IMR-90 (cell line): ENCODE measurements around the gene PCDHB12. TPM values are rescaled to one million over a fixed set of nuclear protein-coding genes. Genes with fewer than 3 reads are reported as not detected.
"Not testable (repeated sequence)": the region's sequence is repeated elsewhere in the genome, so short reads cannot be mapped to it uniquely, and the experiment has no call there.

ENCODE experiments used
- ATAC-seq: fragments of 200-7000 bp; cut with Tn5 transposase; 2 replicates; pipeline ENCODE4 v1.9.1; 2020; ENCODE audit warnings: low read depth, mild to moderate bottlenecking, moderate library complexity
- BruUV-seq: library from RNA; stranded (reverse); fragments of 400-500 nt; replicated peaks from 2 replicates; lab custom pipeline; 2021; lab: Mats Ljungman, UMichigan
- CTCF ChIA-PET: fragments of 300-600 bp; formaldehyde crosslinking; extraction: SDS; loops from one replicate; lab custom pipeline; 2021; ENCODE audit warnings: antibody characterized with exemption; lab: Yijun Ruan, JAX
- POLR2A ChIA-PET: fragments of 300-600 bp; sonication (Branson Sonifier 250); formaldehyde crosslinking; loops from one replicate; lab custom pipeline; 2022; ENCODE audit warnings: antibody characterized with exemption; ENCODE audit not compliant: unreplicated experiment; lab: Charles Lee
- DNase-seq: peaks from one replicate; pipeline ENCODE4 v3.0.0; 2013
- H2AFZ ChIP-seq: replicated peaks from 2 replicates; pipeline ENCODE3; 2013; ENCODE audit warnings: low read length, mild to moderate bottlenecking; ENCODE audit not compliant: poor library complexity
- H2AK5ac ChIP-seq: 2 replicates; pipeline ENCODE4 v1.6.1; 2013; ENCODE audit warnings: low read depth, low read length, inconsistent platforms
- H2AK9ac ChIP-seq: replicated peaks from 2 replicates; pipeline ENCODE3; 2013; ENCODE audit warnings: mild to moderate bottlenecking, low read depth, low read length, moderate library complexity; ENCODE audit not compliant: poor library complexity
- H2BK120ac ChIP-seq: 2 replicates; pipeline ENCODE4 v1.6.1; 2013; ENCODE audit warnings: low read depth, low read length, inconsistent platforms
- H2BK15ac ChIP-seq: 3 replicates; pipeline ENCODE4 v1.6.1; 2013; ENCODE audit warnings: low read depth, low read length, inconsistent platforms
- H2BK20ac ChIP-seq: 2 replicates; pipeline ENCODE4 v1.6.1; 2013; ENCODE audit warnings: low read depth, mild to moderate bottlenecking, inconsistent platforms, low read length, moderate library complexity
- H2BK5ac ChIP-seq: 2 replicates; pipeline ENCODE4 v1.6.1; 2013; ENCODE audit warnings: mild to moderate bottlenecking, low read depth, low read length, inconsistent platforms; ENCODE audit not compliant: poor library complexity, severe bottlenecking
- H3K14ac ChIP-seq: replicated peaks from 2 replicates; pipeline ENCODE4 v1.6.1; 2013; ENCODE audit warnings: low read depth, low read length, inconsistent platforms
- H3K18ac ChIP-seq: 2 replicates; pipeline ENCODE4 v1.6.1; 2013; ENCODE audit warnings: low read depth, low read length, control low read depth
- H3K23ac ChIP-seq: 2 replicates; pipeline ENCODE4 v1.6.1; 2013; ENCODE audit warnings: low read depth, low read length, inconsistent platforms
- H3K27ac ChIP-seq: 2 replicates; pipeline ENCODE4 v1.5.1; 2013; ENCODE audit warnings: mild to moderate bottlenecking, control low read depth, low read length; ENCODE audit not compliant: insufficient read depth
- H3K27me3 ChIP-seq: 2 replicates; pipeline ENCODE4 v1.6.1; 2013; ENCODE audit warnings: low read length; ENCODE audit not compliant: control insufficient read depth, insufficient read depth
- H3K36me3 ChIP-seq: 2 replicates; pipeline ENCODE4 v1.6.1; 2013; ENCODE audit warnings: low read length, mixed read lengths; ENCODE audit not compliant: control insufficient read depth, insufficient read depth
- H3K4ac ChIP-seq: 2 replicates; pipeline ENCODE4 v1.6.1; 2013; ENCODE audit warnings: low read depth, low read length, inconsistent platforms
- H3K4me1 ChIP-seq: 2 replicates; pipeline ENCODE4 v1.6.1; 2013; ENCODE audit warnings: low read length, mixed read lengths; ENCODE audit not compliant: control insufficient read depth, insufficient read depth
- H3K4me2 ChIP-seq: 2 replicates; pipeline ENCODE4 v1.6.1; 2013; ENCODE audit warnings: low read depth, mild to moderate bottlenecking, control low read depth, low read length, moderate library complexity
- H3K4me3 ChIP-seq: 2 replicates; pipeline ENCODE4 v1.5.1; 2013; ENCODE audit warnings: low read depth, mild to moderate bottlenecking, control low read depth, low read length, moderate library complexity; ENCODE audit not compliant: insufficient read depth
- H3K56ac ChIP-seq: 2 replicates; pipeline ENCODE4 v1.6.1; 2013; ENCODE audit warnings: low read length, inconsistent platforms; ENCODE audit not compliant: insufficient read depth; ENCODE audit errors: extremely low read depth
- H3K79me1 ChIP-seq, 2 experiments: 2 replicates each; pipeline ENCODE4 v1.6.1; 2013; ENCODE audit warnings: low read length in 2 of 2, inconsistent platforms in 1 of 2, low read depth in 1 of 2
- H3K9ac ChIP-seq: 2 replicates; pipeline ENCODE4 v1.6.1; 2013; ENCODE audit warnings: low read depth, low read length, control low read depth
- H3K9me1 ChIP-seq: 2 replicates; pipeline ENCODE4 v1.6.1; 2013; ENCODE audit warnings: low read length, inconsistent platforms; ENCODE audit not compliant: insufficient read depth
- H3K9me3 ChIP-seq: 2 replicates; pipeline ENCODE4 v1.6.1; 2013; ENCODE audit warnings: low read length; ENCODE audit not compliant: control insufficient read depth, insufficient read depth
- H4K20me1 ChIP-seq: 2 replicates; pipeline ENCODE4 v1.6.1; 2013; ENCODE audit warnings: low read length, inconsistent platforms; ENCODE audit not compliant: insufficient read depth
- H4K5ac ChIP-seq: 2 replicates; pipeline ENCODE4 v1.6.1; 2013; ENCODE audit warnings: mild to moderate bottlenecking, low read depth, low read length, control low read depth
- H4K8ac ChIP-seq, 2 experiments: 2 replicates each; pipeline ENCODE4 v1.6.1; 2013; ENCODE audit warnings: low read depth in 2 of 2, low read length in 2 of 2, control low read depth in 1 of 2, inconsistent platforms in 1 of 2
- H4K91ac ChIP-seq: 2 replicates; pipeline ENCODE4 v1.6.1; 2013; ENCODE audit warnings: low read depth, low read length, inconsistent platforms; ENCODE audit not compliant: insufficient read depth
- MXI1 ChIP-seq: IDR thresholded peaks from 2 replicates; pipeline ENCODE4 v1.6.1; 2012; ENCODE audit warnings: low read depth, mild to moderate bottlenecking, low read length, moderate library complexity, borderline replicate concordance
- WGBS, 2 experiments: methylation state at CpG; one replicate each; pipeline versions ENCODE4 v1.1.5 to v1.1.7; 2013; ENCODE audit warnings: missing lambda C conversion rate in 2 of 2; ENCODE audit not compliant: insufficient read length in 1 of 2; ENCODE audit errors: extremely low coverage in 2 of 2; 5-methylcytosine and 5-hydroxymethylcytosine counted together
- dilution Hi-C: fragments of 300-500 bp; cut with HindIII; formaldehyde crosslinking; loops from one replicate; pipeline ENCODE4 v1.14.3; 2018; ENCODE audit warnings: low sequenced_read_pairs; ENCODE audit not compliant: unreplicated experiment
- in situ Hi-C: fragments of 300-500 bp; cut with MboI; formaldehyde crosslinking; loops from 3 replicates; pipeline ENCODE4 v1.14.3; 2019; ENCODE audit warnings: low sequenced_read_pairs, inconsistent platforms, mixed read lengths
- intact Hi-C: fragments of 100-400 bp; cut with micrococcal nuclease; formaldehyde crosslinking; loops from 2 replicates; pipeline ENCODE4 v1.10.0; 2022
- polyA plus RNA-seq, 3 experiments: library from polyadenylated mRNA; depleted of rRNA; stranded (reverse); fragments of >200 nt; gene quantifications; 2 replicates each; pipeline ENCODE4 v1.2.3, GENCODE V29; 2012; ENCODE audit warnings: low replicate concordance in 1 of 3
- total RNA-seq: library from RNA; depleted of rRNA; stranded (reverse); fragments of >200 nt; gene quantifications from 2 replicates; pipeline ENCODE4 v1.2.3, GENCODE V29; 2012
- TF ChIP-seq, protein P1 (sequence below): conservative IDR thresholded peaks from 2 replicates; pipeline ENCODE4 v1.5.1; 2012; ENCODE audit warnings: mild to moderate bottlenecking, low read depth, low read length, improper control_type of control experiment

Gene PCDHB12
- total and polyA plus RNA-seq, 2 of the 4 experiments (the other 2 are of a cell fraction), result 0.09 to 0.18 TPM

DNA sequence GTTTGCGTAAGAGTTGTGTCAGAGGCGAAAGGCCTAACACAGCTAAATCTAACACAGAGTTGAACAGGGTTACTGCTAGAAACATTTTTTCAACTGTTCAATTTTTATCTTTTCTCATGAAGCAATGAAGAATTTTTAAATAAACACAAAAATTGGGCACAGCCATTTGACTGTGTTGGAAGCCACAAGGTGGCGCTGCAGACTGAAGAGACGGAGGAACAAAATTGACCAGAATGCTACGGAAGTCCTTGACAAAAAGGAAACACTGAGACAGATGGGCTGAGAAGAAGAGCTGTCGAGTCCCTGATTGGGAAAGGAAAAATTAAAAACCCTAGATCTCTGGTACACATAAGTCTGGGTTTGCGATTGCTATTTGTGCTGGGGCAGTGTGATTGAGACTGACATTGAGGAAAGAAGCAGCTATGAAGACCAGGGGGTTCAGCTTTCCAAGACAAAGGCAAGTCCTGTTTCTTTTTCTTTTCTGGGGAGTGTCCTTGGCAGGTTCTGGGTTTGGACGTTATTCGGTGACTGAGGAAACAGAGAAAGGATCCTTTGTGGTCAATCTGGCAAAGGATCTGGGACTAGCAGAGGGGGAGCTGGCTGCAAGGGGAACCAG is 21.5 kb upstream of the PCDHB12 start, which contains the start of gene PCDHB9:
PCDHB9 (plus strand) TSS at position 265 of the 616 bp plus-strand sequence; CDS start at position 423, 158 bp downstream.
- Histone ChIP-seq H3K4me1 (no peaks in the 10 kb centered on the region), H2BK5ac (no peak within 1 kb of the TSS), H4K20me1 (no peaks in the 10 kb centered on the region), H2AFZ (no peak within 1 kb of the TSS), H3K23ac (no peak within 1 kb of the TSS), H4K5ac (no peak within 1 kb of the TSS), H3K9ac (0 out of 2 replicates have a peak within 1 kb of the TSS, but pooled peaks have one; percentile 54), H3K14ac (no peak within 1 kb of the TSS), H3K18ac (no peak within 1 kb of the TSS), H2BK15ac (no peak within 1 kb of the TSS), H2BK20ac (no peak within 1 kb of the TSS), H2AK5ac (no peak within 1 kb of the TSS), H3K4me3 (peak within 1 kb of the TSS; percentile 43; the same call in 1 of the 2 replicates), H2BK120ac (no peak within 1 kb of the TSS), H3K79me1 (no peaks in the 10 kb centered on the region), H3K27me3 (no peaks in the 10 kb centered on the region), H3K36me3 (no peaks in the 10 kb centered on the region), H4K8ac (no peak within 1 kb of the TSS), H3K27ac (no peak within 1 kb of the TSS), H4K91ac (no peak within 1 kb of the TSS), H2AK9ac (no peak within 1 kb of the TSS), H3K56ac (no peak within 1 kb of the TSS), H3K9me1 (no peaks in the 10 kb centered on the region), H3K9me3 (peaks cover 20% of the 10 kb centered on the region; the same call in 1 of the 2 replicates), H3K4me2 (peak within 1 kb of the TSS; percentile 57; the same call in 1 of the 2 replicates), H3K4ac (no peak within 1 kb of the TSS)
- TF ChIP-seq, protein P1, sequence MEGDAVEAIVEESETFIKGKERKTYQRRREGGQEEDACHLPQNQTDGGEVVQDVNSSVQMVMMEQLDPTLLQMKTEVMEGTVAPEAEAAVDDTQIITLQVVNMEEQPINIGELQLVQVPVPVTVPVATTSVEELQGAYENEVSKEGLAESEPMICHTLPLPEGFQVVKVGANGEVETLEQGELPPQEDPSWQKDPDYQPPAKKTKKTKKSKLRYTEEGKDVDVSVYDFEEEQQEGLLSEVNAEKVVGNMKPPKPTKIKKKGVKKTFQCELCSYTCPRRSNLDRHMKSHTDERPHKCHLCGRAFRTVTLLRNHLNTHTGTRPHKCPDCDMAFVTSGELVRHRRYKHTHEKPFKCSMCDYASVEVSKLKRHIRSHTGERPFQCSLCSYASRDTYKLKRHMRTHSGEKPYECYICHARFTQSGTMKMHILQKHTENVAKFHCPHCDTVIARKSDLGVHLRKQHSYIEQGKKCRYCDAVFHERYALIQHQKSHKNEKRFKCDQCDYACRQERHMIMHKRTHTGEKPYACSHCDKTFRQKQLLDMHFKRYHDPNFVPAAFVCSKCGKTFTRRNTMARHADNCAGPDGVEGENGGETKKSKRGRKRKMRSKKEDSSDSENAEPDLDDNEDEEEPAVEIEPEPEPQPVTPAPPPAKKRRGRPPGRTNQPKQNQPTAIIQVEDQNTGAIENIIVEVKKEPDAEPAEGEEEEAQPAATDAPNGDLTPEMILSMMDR, result peak; percentile 38
- TF ChIP-seq MXI1, result no peak
- WGBS, 2 experiments, result 40% methylated on average over 3 of the region's 9 CpGs; no CpG with 5 or more reads in 1 of the 2 experiments
- CTCF ChIA-PET, result interaction anchor here (0.7 to 1.4 kb wide), 3 partner anchors 22 to 377 kb away, joined by 3 to 5 read pairs (median 3); partner anchors contain the start of gene PCDHB12
- no TSS peak for BruUV-seq
- intact Hi-C loops (no loop called here), dilution Hi-C loops (no loop called here), in situ Hi-C loops (no loop called here)
- POLR2A ChIA-PET, result no interaction called here
- ATAC-seq (no peak), DNase-seq (peak; percentile 8)

DNA sequence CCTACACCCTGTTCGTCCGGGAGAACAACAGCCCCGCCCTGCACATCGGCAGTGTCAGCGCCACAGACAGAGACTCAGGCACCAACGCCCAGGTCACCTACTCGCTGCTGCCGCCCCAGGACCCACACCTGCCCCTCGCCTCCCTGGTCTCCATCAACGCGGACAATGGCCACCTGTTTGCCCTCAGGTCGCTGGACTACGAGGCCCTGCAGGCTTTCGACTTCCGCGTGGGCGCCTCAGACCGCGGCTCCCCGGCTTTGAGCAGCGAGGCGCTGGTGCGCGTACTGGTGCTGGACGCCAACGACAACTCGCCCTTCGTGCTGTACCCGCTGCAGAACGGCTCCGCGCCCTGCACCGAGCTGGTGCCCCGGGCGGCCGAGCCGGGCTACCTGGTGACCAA is 19.8 kb upstream of the PCDHB12 start:
- H3K36me3 ChIP-seq, H3K18ac ChIP-seq, H3K79me1 ChIP-seq, POLR2A ChIA-PET, H2AK5ac ChIP-seq, H3K4ac ChIP-seq, ATAC-seq, H3K9me1 ChIP-seq, H3K9ac ChIP-seq, H4K91ac ChIP-seq, H3K4me1 ChIP-seq, H2BK15ac ChIP-seq, H2AK9ac ChIP-seq, H3K4me3 ChIP-seq, H3K14ac ChIP-seq, H2AFZ ChIP-seq, dilution Hi-C loops, H2BK20ac ChIP-seq, H3K56ac ChIP-seq, H4K8ac ChIP-seq, H2BK120ac ChIP-seq, intact Hi-C loops, H4K5ac ChIP-seq, H3K23ac ChIP-seq, BruUV-seq, H2BK5ac ChIP-seq, CTCF ChIA-PET, H4K20me1 ChIP-seq, in situ Hi-C loops, DNase-seq, H3K27me3 ChIP-seq, H3K4me2 ChIP-seq, H3K27ac ChIP-seq: not testable (repeated sequence)
- no CpG with 5 or more reads among the region's 37 CpGs for WGBS, 2 experiments
- peaks cover 15% of the 10 kb centered on the region; the same call in 1 of the 2 replicates for H3K9me3 ChIP-seq
